Esophagus muscularis mucosa (tissue), 4 donors: ENCODE measurements around the gene BRI3BP.

Experiments
- EP300 ChIP-seq: sonication (generic); formaldehyde crosslinking; IDR thresholded peaks from one replicate; pipeline ENCODE4 v1.6.1; 2017; ENCODE audit warnings: antibody characterized with exemption
- POLR2A ChIP-seq: fragments of 450-650 bp; IDR thresholded peaks from one replicate; pipeline ENCODE4 v1.6.1; 2017; ENCODE audit warnings: antibody characterized with exemption, moderate library complexity, mild to moderate bottlenecking, low read depth
- POLR2AphosphoS5 ChIP-seq, 2 donors: sonication (generic); formaldehyde crosslinking; IDR thresholded peaks; one replicate each; pipeline ENCODE4 v1.6.1; 2017; ENCODE audit warnings: antibody characterized with exemption in 2 of 2
- TF ChIP-seq, protein P1 (sequence below), 3 experiments: fragments of 200-600 bp in 2 of 3; fragments of 450-650 bp in 1 of 3; sonication (generic) in 2 of 3; IDR thresholded peaks; one replicate each; pipeline ENCODE4 v1.5.1; 2017 to 2019; ENCODE audit warnings: antibody characterized with exemption in 3 of 3, mild to moderate bottlenecking in 2 of 3, moderate library complexity in 1 of 3

- TF ChIP-seq EP300 (no peak), POLR2A (no peak), POLR2AphosphoS5 (IDR thresholded peaks at IDR 0.05) (no peak)
- TF ChIP-seq, protein P1, sequence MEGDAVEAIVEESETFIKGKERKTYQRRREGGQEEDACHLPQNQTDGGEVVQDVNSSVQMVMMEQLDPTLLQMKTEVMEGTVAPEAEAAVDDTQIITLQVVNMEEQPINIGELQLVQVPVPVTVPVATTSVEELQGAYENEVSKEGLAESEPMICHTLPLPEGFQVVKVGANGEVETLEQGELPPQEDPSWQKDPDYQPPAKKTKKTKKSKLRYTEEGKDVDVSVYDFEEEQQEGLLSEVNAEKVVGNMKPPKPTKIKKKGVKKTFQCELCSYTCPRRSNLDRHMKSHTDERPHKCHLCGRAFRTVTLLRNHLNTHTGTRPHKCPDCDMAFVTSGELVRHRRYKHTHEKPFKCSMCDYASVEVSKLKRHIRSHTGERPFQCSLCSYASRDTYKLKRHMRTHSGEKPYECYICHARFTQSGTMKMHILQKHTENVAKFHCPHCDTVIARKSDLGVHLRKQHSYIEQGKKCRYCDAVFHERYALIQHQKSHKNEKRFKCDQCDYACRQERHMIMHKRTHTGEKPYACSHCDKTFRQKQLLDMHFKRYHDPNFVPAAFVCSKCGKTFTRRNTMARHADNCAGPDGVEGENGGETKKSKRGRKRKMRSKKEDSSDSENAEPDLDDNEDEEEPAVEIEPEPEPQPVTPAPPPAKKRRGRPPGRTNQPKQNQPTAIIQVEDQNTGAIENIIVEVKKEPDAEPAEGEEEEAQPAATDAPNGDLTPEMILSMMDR (IDR thresholded peaks at IDR 0.05), result no peak
Observed at GRCh38 chr12:124946447-124946793, 47.0 kb upstream of the BRI3BP start.
